SKM-1 treated with dmso at 0.1 percent for 144 hours (cell line): Measurements from ENCODE around the gene SLC12A9.
A peak's percentile ranks its signal among the peaks of the same experiment; 100 is the strongest.

Experiments
- DNase-seq: peaks from one replicate; lab custom pipeline; 2025; ENCODE audit not compliant: unreplicated experiment; lab: John Stamatoyannopoulos, UW

The SLC12A9 gene

DNA sequence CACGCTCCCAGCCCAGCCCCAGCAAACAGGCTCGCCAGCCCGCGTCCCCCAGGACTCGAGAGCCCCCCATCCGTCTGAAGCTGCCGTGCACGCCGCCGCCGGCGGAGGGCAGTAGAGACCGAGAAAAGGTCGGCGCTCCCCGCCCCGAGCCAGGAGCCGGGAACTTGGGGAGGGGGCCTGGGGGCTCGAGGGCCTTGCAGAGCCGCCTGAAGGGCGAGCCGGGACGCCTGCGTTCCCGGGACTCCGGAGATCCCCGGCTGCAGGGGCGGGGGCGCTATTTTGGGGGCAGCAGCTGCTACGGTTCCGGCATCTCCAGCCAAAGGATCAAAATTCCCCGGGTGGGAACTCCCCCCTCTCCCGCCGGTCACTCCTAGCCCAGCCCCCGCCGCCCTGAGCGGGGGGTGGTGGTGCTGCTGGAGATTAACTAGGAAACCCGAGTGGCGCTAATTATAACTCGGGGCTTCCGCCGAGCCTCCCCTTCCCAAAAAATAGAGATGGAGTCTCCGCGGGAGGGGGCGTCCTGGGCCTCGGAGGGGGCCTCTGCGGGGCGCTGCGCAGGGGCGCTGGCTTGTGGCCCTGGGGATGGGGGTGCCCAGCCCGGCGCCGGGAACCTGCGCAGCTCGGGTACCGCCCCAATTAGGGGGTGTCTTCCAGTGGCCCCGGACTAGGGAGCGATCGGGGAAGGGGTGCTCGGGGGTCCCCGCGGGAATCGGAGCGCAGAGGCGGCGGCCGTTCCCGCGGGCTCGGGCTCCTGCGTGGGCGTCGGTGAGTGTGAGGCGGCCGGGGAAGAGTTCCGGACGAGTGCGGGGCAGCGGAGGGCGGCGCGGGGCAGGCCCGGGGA lies 42.6 kb downstream of the SLC12A9 start:
- peak; percentile 10 for DNase-seq

DNA sequence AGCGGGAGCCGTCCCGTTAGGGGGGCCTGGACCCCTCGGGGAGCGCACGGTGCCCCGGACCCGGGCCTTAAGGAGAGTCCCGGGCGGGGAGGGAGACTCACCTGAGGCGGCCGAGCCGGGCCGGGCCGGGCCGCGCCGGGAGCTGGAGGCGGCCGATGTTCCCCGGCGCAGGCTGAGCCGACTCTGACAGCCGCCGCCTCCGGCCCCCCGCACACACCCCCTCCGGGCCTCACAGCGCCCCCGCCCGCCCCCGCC lies 43.1 kb downstream of the SLC12A9 start, which contains the start of gene ACHE:
Gene ACHE, minus strand, starts transcription at position 188 of the 255 bp plus-strand sequence. CDS start 1,656 bp downstream, outside the sequence.
- DNase-seq: no peak

DNA sequence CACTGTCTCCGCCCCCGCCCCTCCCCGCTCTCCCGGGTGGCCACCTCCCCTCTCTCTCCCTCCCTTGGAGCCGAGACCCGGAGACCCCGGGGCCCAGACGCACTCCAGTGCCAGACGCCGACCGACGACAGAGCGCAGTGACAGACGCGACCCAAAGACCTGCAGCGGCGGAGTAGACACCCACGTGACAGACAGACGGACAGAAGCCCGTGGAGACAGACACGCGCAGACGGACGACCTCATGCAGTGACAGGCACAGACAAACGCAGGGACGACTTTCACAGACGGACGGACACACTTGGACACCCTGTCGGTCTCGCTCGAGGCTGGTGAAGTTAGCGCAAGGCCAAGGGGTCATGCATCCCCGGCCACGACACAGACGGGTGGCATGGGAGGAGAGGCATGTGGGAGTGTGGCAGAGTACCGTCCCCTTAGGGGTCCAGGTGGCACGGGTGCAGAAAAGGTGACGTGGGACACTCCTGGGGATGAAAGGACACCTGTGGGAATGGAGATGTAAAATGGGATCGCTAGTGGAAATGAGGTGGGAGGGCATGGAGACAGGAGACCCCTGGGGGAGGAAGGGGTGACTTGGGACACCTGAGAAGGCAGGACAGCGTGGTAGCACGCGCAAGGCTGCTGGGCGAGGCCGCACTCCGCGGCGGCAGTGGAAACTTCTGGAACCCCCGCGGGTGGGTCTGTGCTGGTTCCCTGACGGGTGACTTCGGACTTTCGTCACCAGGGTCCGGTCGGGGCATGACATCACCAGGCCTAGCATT lies 43.6 kb downstream of the SLC12A9 start:
- DNase-seq: peak; percentile 26

DNA sequence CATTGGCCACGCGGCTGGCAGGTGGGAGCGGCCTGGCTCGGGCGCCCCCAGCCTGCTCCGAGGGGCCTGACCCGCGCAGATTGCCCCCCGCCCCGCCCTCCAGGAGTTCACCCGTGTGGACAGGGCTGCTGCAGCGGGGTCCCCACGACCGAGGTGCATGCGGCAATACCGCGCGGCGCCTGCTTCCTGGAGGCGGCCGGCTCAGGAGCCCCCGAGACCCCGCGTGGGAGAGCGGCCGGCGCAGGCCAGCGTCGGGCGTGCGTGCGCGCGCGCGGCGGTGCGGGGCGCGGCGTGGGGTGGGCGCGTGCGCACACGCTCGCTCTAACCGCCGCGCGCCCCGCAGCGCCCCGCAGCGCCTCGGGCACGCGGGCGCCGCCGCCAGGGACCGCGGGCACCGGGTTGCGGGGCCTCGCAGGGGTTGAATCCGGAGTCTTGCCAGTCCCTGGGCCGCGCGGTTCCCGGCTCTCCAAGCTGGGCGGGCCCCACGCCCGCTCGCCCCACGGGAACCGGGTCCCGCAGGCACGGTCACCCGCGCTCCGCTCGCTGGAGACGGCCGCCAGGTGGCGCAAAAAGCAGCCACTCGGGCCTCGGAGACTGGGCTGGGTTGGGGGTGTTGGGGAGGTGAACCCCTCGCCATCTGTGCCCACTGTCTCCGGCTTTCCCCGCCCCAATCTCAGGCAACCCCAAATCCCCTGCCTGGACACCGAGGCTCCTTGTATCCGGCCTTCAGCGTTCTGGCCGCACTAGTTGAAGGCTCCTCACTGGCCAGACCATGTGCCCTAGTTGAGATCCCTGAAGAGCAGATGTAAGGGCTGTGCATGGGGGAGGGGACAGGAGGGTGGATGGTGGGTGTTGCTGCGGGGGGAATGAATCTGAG lies 44.5 kb downstream of the SLC12A9 start:
- DNase-seq: peak; percentile 28

DNA sequence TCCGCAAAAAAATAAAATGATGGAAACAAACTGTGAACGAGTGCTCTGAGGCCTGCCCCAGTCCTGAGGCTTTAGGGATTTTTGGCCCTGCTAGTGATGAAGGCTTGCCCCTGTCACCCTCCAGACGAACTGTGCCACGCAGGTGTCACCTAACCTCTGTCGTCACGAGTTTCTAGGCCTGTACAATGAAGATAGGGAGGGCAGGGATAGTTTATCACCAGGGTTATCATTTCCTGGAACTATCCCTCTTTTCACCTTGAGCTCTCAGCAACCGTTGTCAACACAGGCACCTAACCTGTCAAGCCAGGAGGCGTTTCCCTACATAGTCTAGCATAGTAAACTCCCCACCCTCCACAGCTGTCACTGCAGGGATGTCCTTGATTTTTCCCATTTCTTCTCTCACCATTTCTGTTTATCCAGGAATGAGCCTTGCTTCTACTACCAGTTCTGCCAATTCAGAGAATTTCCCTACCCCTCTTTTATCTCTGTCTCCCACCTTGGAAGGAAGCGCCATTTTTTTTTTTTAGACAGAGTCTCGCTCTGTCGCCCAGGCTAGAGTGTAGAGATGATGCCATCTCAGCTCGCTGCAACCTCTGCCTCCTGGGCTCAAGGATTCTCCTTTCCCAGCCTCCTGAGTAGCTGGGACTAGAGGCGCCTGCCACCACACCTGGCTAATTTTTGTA lies 45.4 kb downstream of the SLC12A9 start:
- no peak for DNase-seq

GRCh38 chr7:100899432-100899831 lies 46.9 kb downstream of the SLC12A9 start:
- DNase-seq: no peak

- DNase-seq: no peak
Measured at GRCh38 chr7:100900978-100901377, 48.5 kb downstream of the SLC12A9 start.

DNA sequence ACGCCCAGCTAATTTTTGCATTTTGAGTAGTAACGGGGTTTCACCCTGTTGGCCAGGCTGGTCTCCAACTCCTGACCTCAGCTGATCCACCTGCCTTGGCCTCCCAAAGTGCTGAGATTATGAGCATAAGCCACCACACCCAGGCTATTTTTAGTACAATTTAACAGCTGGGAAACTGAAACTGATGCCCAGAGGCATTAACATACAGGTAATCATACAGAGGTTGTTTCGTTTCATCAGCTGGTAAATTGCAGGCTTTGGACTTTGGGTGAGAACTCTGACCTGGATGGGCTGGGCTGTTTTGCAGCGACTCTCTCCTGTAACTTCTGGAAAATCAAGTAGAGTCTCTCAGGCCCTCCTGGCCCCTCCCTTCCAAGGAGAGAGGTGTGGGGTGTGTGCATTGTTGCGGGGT lies 49.4 kb downstream of the SLC12A9 start:
- DNase-seq: no peak

GRCh38 chr7:100902638-100903037 lies 50.1 kb downstream of the SLC12A9 start:
- DNase-seq: no peak

DNA sequence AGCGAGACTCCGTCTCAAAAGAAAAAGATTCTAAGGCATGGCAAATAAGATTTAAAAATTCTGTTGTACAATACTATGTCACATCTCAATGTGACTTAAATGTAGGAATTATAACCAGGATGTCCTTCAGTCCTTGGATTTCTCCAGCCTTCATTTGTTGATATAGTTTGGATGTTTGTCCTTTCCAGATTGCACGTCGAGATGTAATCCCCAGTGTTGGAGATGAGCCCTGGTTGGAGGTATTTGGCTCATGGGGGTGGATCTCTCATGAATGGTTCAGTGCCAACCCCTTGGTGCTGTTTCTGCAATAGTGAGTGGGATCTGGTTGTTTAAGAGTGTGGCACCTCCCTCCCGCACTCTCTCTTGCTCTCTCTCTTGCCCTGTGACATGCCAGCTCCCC lies 56.0 kb downstream of the SLC12A9 start:
- DNase-seq: no peak

DNA sequence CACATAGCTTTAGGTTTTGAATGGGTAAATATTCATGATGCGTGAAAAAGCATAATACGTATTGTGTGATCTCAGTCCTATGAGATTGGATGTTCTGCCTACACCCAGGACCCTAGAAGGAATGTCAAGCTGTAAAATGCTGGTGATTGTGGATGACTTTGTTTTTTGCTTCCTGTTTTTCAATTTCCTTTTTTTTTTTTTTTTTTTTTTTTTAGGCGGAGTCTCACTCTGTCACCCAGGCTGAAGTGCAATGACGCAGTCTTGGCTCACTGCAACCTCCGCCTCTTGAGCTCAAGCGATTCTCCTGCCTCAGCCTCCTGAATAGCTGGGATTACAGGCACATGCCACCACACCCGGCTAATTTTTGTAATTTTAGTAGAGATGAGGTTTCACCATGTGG lies 57.9 kb downstream of the SLC12A9 start:
- peak; percentile 35 for DNase-seq

GRCh38 chr7:100911484-100911883 lies 59.0 kb downstream of the SLC12A9 start:
- DNase-seq: no peak

- no peak for DNase-seq
Measured at GRCh38 chr7:100914208-100914878, 61.8 kb downstream of the SLC12A9 start.

DNA sequence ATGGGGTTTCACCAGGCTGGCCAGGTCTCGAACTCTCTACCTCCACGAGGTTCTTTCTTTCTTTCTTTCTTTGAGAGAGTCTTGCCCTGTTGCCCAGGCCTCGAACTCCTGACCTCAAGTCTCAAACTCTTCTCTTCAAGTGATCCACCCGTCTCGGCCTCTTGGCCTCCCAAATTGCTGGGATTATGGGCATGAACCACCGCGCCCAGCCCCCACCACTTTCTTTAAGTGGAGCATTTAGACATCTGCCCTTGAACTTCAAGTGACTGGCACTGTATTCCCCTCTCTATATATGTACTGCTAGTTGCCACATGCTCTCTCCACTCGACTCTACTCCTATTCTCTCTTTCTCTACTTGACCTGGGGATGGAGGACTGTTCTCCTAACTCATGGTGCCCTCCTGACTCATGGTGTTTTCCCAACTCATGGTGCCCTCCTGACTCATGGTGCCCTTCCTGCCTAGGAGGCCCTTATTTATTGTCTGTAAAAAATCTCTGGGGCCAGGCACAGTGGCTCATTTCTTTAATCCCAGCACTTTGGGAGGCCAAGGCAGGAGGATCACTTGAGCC lies 62.5 kb downstream of the SLC12A9 start:
- DNase-seq: no peak
